ENCODE results near the gene SH3TC1. TPM values are rescaled to one million over a fixed set of nuclear protein-coding genes. Genes with fewer than 3 reads are reported as not detected.

SH3TC1 gene
- total and polyA plus RNA-seq, 4 donors, result 6.5 to 34.6 (median 25.8) TPM

GRCh38 chr4:8179074-8179473 lies 20.0 kb upstream of the SH3TC1 start:
- Histone ChIP-seq H3K9ac (ENCODE audit: low read depth in 1 of 2, low read length in 2 of 2) (no peak overlapping the region), H3K27me3 (ENCODE audit: control insufficient read depth in 4 of 4, insufficient read depth in 4 of 4, low read length in 3 of 4) (no peaks in the 10 kb centered on the region), H3K36me3 (ENCODE audit: control insufficient read depth in 4 of 4, insufficient read depth in 3 of 4, low read depth in 1 of 4, low read length in 3 of 4) (no peaks in the 10 kb centered on the region), H3K4me3 (ENCODE audit: low read depth in 1 of 3, low read length in 3 of 3) (no peak overlapping the region), H3K27ac (ENCODE audit: low read depth in 1 of 2, low read length in 2 of 2) (no peak overlapping the region), H3K4me1 (ENCODE audit: control insufficient read depth in 4 of 4, insufficient read depth in 4 of 4, low read length in 3 of 4) (peaks cover 0 to 14% (median 5%) of the 10 kb centered on the region in 4 donors), H3K9me3 (ENCODE audit: control insufficient read depth in 4 of 4, low read length in 3 of 4) (no peaks in the 10 kb centered on the region)
- no peak for DNase-seq (ENCODE audit: low spot score)
- TF ChIP-seq RXRA (IDR thresholded peaks at IDR 0.05), result no peak
- no peak for TF ChIP-seq HNF4A (conservative IDR thresholded peaks at IDR 0.05)
- TF ChIP-seq RAD21 (IDR thresholded peaks at IDR 0.05), result no peak
- TF ChIP-seq YY1 (IDR thresholded peaks at IDR 0.05), result no peak
- TF ChIP-seq NR2F2 (IDR thresholded peaks at IDR 0.05), result no peak
- TF ChIP-seq, protein P1, sequence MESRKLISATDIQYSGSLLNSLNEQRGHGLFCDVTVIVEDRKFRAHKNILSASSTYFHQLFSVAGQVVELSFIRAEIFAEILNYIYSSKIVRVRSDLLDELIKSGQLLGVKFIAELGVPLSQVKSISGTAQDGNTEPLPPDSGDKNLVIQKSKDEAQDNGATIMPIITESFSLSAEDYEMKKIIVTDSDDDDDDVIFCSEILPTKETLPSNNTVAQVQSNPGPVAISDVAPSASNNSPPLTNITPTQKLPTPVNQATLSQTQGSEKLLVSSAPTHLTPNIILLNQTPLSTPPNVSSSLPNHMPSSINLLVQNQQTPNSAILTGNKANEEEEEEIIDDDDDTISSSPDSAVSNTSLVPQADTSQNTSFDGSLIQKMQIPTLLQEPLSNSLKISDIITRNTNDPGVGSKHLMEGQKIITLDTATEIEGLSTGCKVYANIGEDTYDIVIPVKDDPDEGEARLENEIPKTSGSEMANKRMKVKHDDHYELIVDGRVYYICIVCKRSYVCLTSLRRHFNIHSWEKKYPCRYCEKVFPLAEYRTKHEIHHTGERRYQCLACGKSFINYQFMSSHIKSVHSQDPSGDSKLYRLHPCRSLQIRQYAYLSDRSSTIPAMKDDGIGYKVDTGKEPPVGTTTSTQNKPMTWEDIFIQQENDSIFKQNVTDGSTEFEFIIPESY (IDR thresholded peaks at IDR 0.05), result no peak
- TF ChIP-seq, protein P2, sequence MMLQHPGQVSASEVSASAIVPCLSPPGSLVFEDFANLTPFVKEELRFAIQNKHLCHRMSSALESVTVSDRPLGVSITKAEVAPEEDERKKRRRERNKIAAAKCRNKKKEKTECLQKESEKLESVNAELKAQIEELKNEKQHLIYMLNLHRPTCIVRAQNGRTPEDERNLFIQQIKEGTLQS (IDR thresholded peaks at IDR 0.05), result no peak
- TF ChIP-seq GABPA (IDR thresholded peaks at IDR 0.05 in 1 of 2, conservative IDR thresholded peaks at IDR 0.05 in 1 of 2), result no peak
- no peak for TF ChIP-seq HNF4G (IDR thresholded peaks at IDR 0.05)
- TF ChIP-seq MAX (IDR thresholded peaks at IDR 0.05), result no peak
- TF ChIP-seq CTCF (IDR thresholded peaks at IDR 0.05; ENCODE audit: low read depth, low read length, missing input control), result no peak
- no peak for TF ChIP-seq JUND (IDR thresholded peaks at IDR 0.05)
- TF ChIP-seq SP1 (IDR thresholded peaks at IDR 0.05), result no peak
- WGBS, result 91% methylated on average over 10 of the region's 10 CpGs

DNA sequence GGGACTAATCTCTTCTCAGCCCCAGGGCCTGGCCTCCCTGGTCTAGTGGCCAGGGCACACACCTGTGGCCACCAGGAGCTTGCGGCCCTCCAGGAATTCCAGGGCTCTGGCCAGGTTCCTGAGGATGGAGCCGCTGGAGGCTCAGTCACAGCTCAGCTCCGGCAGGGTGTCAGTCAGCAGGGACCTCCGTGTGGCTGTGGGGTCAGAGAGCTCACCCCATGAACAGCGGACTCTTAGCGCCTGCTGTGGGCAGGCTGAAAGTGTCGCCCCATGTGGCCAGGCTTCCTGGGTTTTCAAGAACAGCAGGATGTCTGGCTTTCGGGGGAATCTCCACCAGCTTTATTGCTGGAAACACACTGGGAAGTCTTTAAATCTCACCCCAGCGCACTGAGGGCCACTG lies 19.3 kb upstream of the SH3TC1 start:
- no peak for DNase-seq (ENCODE audit: low spot score)
- Histone ChIP-seq H3K9ac (ENCODE audit: low read depth in 1 of 2, low read length in 2 of 2) (no peak overlapping the region), H3K27ac (ENCODE audit: low read depth in 1 of 2, low read length in 2 of 2) (no peak overlapping the region), H3K27me3 (ENCODE audit: control insufficient read depth in 4 of 4, insufficient read depth in 4 of 4, low read length in 3 of 4) (no peaks in the 10 kb centered on the region), H3K4me3 (ENCODE audit: low read depth in 1 of 3, low read length in 3 of 3) (no peak overlapping the region), H3K9me3 (ENCODE audit: control insufficient read depth in 4 of 4, low read length in 3 of 4) (no peaks in the 10 kb centered on the region), H3K4me1 (ENCODE audit: control insufficient read depth in 4 of 4, insufficient read depth in 4 of 4, low read length in 3 of 4) (peaks cover 0 to 14% (median 5%) of the 10 kb centered on the region in 4 donors), H3K36me3 (ENCODE audit: control insufficient read depth in 4 of 4, insufficient read depth in 3 of 4, low read depth in 1 of 4, low read length in 3 of 4) (no peaks in the 10 kb centered on the region)
- WGBS, result 81% methylated on average over 9 of the region's 9 CpGs
- TF ChIP-seq, protein P1 (IDR thresholded peaks at IDR 0.05), result no peak
- TF ChIP-seq YY1 (IDR thresholded peaks at IDR 0.05), result no peak
- TF ChIP-seq CTCF (IDR thresholded peaks at IDR 0.05; ENCODE audit: low read depth, low read length, missing input control), result no peak
- no peak for TF ChIP-seq GABPA (IDR thresholded peaks at IDR 0.05 in 1 of 2, conservative IDR thresholded peaks at IDR 0.05 in 1 of 2)
- no peak for TF ChIP-seq MAX (IDR thresholded peaks at IDR 0.05)
- TF ChIP-seq NR2F2 (IDR thresholded peaks at IDR 0.05), result no peak
- TF ChIP-seq, protein P2 (IDR thresholded peaks at IDR 0.05), result no peak
- no peak for TF ChIP-seq JUND (IDR thresholded peaks at IDR 0.05)
- no peak for TF ChIP-seq HNF4A (conservative IDR thresholded peaks at IDR 0.05)
- no peak for TF ChIP-seq FOXA2 (IDR thresholded peaks at IDR 0.05)
- no peak for TF ChIP-seq SP1 (IDR thresholded peaks at IDR 0.05)
- no peak for TF ChIP-seq RXRA (IDR thresholded peaks at IDR 0.05)
- TF ChIP-seq EGR1 (IDR thresholded peaks at IDR 0.05; ENCODE audit: low read depth in 2 of 2), result no peak
